Measurements from ENCODE around the gene STPG1.

STPG1 gene

DNA sequence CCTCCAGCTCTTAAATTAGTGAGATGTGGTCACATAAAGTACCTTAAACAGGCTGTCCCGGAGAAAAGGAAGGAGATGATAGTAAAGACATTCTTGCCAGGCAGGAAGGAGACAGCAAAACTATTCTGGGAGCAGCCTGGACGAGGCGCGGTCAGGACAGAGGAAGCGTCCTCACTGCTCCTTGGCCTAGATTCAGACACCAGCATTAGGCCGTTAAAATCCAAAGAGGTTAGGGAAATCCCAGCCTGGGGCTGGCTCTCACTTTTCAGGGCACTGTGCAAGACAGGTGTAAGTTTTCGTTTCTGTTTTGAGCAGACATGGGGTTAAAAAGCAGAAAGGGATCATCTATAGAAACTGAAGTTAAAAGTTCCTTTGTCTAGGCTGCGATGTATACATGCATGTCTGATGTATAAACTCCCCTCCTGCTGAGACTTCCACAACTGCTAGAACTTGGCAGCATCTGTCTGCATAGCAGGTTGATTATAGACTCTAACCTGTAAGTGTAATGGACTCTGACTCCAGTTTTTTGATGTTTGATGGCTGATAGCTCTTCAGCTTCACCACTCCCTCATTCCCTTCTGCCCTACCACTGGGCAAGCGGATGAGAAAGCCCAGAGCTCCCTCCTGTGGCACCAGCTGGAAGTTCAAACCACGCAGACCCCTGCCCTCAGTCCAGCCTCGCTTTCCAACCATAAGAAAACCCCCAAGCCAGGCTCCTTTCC lies 21.5 kb downstream of the STPG1 start:
- no peak for DNase-seq

DNA sequence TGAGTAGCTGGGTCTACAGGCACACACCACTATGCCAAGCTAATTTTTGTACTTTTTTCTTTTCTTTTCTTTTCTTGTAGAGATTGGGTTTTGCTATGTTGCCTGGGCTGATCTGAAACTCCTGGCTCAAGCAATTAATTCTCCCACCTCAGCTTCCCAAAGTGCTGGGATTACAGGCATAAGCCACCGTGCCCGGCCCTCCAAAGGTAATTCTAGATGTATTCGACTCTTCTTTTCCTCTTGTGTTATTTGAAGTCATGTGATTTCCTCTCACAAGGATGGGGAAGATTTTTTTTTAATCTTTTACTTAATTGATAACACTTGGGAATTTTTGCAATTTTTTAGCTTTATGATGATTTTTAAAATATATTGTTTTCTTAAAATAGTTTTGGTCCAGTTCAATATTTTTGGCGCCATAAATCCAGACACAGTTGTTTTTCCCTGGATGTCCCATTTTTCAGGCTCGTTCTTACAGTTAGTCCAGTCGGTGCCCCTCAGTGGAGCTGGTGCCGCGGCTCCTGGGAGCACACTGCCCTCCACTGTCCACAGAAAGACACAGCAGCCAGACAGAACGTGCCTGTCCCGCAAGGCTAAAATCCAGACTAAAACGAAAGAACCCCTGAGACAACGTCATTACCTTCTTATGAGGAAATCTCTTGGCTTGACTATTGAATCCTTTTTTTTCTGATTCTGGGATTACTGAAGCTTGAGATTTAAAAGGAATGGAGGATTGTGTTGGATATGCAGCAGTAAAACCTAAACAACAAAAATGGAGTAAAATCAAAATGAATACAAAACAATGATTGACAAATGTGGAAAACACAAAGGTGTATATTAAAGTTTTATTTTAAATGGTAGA lies 22.4 kb downstream of the STPG1 start:
- no peak for DNase-seq

DNA sequence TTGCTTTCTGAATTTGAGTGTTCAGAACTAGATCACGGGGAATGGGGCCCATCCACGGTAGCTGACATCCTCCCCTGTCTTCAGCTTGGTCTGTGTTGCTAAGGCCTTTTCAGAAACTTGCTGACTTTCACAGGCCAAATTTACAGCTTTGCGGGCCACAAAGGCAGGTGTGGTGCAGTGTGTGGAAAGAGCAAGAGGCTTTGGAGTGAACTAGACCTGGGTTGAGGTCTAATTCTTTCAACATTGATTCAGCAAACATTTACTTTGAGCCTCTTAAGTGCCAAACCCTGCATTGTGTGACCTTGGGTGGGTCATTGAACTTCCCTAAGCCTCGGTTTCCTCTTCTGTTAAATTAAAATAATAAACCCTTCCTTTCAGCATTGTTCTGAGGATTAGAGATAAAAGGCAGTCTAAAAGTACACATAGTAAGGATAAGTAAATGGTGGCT lies 24.3 kb downstream of the STPG1 start:
- no peak for DNase-seq

DNA sequence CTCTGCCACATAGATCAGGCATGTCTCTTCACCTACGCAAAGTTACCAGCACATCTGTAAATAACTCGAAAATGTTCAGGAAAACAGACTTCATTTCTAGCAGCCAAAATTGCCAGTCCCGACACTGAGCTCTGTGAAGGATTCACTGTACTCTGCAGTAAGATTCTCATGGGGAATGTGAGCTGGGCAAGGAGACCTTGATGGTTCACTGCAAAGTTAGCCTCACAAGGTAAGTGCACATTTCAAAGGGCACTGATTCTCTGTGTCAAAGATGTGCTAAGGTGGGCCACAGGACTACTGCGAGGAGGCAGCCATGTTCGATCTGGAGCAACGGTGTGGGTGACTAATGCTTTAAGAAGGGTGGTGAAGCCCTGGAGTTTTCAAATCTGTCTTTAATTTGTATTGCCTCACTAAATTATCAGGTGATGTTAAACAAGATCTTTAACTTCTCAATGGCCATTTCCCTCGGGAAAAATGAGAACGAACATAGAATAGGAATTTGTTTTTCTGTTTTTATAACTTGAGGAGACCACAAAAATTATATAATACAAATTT lies 25.2 kb downstream of the STPG1 start:
- no peak for DNase-seq

DNA sequence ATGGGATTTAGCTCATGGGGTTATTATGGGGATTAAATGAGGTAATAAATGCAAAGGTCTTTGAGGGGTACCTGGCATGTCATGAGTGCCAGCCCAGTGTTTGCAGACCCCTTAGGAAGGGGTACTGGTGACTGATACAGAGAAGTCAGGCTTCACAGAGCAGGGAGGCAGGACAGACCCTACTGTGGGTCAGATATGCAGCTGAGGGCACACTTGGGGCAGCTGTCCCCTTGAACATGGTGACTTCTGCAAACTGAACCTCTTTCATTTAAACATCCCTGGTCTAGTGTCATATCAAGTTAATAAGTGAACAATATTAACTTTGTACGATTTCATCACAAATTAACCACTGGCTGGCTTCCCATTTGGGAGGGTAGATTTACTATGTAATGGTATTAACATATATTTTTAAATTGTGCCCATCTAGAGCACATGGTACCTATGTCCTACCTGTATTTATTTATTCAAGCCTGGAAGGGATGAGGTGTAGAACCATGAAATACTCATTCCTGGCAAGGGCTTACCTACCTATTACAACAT lies 25.9 kb downstream of the STPG1 start:
- DNase-seq = no peak

DNA sequence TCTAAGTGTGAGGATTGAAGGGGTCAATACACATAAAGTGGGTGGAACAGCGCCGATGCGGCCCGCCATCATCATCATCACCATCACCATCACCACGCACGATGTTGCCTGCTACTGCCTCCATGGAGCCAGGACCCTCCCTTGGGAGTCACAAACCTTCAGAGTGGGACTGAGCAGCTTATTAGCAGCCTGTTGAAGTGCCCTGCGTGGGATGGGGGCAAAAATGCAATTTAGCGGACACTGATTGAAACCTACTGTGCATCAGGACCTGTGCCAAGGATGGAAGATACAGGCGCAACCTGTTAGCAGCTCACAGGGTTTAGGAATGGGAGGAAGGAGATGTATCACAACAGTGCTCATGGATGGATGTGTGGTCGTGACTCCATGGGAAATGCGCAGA lies 26.7 kb downstream of the STPG1 start:
- no peak for DNase-seq

DNA sequence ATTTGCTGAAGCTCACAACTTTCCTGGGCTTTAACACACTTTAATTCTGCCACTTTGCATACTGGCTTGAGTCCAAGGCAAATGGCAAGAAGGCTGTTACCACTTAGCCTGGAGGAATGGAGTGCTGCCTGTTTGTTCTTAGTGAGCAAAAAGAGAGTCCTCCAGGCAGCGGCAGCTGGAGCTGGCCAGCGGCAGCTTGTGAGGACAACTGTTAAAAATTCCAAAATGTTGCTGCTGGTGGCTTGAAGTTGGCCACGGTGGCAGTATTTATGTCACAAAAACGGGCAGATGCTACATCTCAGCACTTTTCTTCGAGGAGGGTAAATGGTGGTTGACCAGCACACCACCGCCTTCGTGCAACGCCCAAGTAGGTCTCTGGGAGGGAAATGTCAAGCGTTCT lies 27.3 kb downstream of the STPG1 start:
- no peak for DNase-seq

DNA sequence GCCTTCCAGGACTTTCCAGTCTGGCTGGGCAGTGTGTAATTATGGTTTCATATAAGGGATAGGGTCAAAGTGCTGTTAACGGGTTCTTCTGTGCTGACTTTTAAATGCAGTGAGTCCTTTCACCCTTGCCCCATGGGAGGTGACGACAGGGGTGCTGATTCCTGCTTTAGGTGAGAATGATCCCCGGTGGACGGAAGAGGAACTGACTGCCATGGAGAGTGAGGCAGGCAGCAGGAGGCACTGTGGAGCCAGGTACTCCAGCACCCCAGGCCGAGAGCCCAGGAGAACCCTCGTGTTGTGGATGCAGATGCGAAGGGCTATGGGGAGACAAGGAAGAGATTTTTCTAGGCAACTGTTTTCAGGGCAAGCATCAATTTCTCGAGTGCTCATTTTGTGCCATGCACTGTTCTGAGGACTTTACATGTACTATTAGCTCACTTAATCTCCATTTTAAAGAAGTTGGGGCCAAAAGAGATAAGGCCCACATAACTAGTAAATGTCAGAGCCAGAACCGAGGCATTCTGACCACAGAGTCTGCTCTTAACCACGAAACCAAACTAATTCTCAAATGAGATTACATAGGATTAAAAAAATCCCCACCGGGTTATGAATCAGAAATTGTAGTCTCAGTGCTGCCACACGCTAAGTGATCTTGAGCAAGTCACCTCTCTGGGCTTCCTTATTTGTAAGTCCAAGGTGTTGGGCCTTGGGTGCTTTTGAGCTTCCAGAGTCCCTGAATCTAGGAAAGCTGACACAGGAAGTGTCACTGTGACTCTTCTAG lies 28.2 kb downstream of the STPG1 start:
- DNase-seq = no peak

DNA sequence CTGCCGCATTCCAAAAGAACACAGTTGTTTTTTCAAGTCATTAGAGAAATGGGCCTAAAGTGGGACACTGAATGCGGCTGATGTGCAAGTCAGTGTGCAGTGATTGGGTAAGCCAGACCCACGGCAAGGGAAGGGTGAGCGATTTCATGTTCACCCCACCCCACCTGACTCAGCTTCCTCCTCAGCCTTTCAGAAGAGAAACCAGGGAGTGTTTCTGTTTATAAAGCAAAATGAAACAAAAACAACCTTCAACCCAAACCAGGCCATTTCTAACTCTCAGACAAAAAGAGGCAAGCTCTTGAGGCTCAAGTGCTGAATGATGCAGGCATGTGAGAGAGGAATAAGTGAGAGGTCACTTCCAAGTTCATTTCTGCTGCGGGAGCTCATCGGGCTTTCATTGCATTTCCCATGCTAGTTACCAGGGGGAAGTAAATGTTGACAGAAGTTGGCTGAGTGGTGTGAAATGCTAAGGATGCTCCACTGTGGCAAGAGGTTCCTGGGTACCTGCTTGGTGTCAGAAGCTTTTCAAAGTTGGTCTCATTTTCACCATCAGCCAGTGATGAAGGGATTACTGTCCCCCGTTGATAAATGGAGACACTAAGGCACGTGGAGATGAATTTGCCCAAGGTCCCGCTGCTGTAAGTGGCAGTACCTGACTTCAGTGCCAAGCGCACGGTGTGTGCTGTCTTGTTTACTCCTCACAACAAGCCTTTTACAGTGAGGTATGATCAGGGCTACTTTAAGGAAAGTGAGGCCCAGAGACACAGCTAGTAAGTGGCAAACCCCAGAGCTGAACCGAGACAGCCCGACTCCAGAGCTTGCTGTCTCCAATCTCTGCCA lies 29.1 kb downstream of the STPG1 start:
- DNase-seq = no peak

DNA sequence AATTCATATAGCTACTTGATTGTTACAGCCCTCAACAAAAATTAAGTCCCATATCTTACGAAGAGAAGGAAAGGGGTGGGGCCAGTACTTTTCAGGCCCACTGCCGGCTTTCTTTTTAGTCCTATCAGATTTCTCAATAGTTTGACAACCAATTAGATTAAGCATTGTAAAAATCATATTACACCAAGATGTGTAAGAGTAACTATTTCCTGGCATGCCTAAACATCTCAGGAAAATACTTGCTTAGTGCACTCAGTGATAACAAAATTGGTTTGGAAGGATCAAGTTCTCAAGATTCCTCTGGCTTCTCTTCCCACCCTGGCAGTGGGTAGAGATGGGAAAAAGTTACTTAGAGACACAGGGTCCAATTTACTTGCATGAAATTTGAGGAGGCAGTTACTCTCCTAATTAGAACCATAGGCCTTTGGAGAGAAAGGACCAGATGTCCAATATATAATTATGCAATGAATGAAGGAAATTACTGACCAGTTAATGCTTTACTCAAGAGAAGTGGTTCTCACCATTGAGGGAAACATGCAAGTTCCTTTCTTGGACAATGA lies 30.1 kb downstream of the STPG1 start:
- DNase-seq = no peak

DNA sequence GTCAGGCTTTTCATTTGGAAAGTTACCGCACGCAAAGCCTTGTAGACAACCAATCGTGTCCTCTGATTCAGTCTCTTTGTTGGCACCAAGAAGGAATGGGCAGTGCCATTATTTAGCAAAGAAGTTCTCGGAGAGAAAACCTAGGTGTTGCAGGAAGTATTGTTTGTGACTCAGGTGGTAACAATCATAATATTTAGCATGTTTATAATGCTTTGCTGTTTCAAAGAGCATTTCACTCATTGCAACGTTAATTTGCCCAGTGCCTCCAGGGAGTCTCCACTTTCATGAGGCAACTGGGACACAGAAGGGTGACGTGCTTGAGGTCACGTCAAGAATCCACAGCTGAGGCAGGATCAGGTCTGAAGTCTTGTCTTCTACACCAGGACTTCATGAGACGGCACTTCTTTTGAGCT lies 31.4 kb downstream of the STPG1 start:
- no peak for DNase-seq

DNA sequence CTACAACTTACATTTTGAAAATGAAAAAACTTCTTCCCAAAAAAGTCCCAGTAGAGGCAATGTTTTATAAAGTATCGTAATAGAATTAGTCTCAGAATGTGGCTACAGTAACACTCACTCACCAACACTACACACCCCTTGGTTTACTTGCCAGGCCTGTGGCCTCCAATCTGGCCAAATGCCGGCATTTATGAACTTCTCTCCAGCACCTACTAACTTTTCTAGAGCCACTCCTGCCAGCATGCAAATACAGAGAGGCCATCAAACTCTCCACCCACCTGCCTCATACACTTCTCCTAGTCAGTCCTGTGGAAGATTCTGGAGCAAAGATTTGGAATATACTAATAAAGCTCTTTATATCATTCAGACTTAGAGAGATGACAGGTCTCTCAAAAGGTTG lies 32.3 kb downstream of the STPG1 start:
- no peak for DNase-seq

DNA sequence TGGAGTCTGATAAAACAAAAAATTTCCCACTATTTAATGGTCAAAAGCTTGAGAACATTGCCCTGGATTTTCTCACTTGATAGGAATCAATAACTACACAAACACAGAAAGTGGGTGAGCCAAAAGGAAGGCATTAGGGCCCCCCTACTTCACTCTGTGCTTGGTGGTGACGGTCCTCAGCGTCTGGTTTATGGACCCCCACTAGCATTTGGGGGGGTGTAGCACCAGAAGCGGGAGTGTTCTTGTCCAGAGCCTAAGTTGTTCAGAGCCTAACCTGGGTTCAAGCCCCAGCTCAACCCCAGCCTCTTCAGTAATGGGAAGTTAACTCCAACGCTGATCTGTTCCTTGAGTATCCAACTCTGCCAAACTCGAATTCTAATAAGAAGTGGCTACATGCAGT lies 33.1 kb downstream of the STPG1 start:
- no peak for DNase-seq

DNA sequence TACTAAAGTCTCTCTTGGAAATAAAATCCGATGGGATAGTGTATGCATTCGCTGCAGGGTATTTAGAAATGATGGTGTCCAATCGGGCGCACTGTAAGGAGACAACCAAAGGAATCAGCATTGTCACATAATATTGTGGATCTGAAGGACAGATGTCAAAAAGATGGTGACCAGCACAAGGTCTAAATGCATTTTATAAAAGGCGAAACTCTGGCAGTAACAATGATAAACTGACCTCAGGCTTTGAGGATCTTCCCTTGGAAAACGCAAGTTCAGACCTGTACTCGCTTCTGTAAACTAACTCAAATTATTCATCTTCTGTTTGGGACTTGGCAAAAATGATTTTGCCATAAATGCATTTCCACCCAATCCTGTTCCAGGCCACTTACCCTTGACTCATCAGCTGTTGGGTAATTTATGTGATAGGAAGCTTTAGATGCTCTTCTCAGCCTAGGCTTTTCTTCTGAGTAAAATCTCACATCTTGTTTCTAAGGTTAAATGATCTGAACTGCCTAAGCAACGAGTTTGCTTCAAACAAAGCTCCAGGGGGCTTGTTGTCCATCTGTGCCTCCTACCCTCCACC lies 33.8 kb downstream of the STPG1 start:
- no peak for DNase-seq

DNA sequence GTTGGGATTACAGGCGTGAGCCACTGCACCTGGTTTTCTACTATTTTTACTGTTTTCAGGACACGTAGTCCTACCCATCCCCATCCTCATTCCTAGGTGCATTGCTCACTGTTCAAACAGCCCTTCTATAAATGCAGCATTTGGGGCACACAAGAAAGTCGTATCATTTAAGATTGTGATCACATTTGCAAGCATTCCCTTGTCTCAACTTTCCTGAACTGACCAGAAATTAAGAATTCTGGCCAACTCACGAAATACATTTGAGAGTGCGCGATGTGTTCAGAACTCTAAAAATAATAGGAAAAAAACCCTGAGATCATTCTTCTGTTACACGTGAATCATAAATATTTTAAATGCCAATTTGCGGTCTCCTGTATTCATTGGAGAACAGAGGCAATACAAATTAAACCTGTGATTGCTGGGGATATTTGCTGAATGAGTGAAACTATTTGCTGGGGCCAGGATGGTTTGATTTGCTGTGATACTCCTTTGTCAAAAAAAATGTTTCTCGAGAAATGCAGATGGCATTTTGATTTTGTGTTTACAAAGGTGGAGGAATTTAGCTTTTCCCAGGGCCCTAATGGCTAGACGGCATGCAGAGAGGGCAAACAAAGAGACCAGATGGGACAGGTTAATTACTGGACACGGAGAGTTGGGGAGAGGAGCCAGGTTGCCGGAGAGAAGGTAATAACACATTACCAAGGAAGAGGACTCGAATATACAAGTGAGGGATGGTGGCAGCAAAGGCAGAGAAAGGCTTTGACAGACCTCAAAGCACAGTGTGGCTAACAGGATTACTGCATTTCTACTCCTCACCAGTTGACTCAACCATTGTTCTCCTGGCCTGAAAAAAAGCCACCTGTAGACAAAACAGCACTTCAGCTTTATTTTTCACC lies 38.4 kb downstream of the STPG1 start:
- DNase-seq = peak; percentile 44

DNA sequence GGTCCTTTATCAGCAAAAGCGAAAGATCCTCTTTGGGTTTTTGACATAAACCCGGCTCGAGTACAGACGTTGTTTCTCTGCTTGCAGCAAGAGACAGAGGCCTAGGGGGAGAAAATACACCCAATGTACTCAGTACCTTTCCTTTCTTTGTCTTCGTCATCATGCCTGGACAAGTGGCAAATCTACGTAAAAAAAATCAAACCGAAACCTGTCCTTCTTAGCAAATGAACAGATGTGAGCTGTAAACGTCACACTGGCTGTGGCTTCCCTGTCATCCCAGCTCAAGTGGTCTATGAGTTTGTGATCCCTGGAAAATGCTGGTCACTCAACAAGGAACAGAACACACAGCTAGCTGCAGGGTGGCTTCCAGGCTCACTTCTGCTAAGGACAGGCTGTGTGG lies 39.9 kb downstream of the STPG1 start:
- no peak for DNase-seq

DNA sequence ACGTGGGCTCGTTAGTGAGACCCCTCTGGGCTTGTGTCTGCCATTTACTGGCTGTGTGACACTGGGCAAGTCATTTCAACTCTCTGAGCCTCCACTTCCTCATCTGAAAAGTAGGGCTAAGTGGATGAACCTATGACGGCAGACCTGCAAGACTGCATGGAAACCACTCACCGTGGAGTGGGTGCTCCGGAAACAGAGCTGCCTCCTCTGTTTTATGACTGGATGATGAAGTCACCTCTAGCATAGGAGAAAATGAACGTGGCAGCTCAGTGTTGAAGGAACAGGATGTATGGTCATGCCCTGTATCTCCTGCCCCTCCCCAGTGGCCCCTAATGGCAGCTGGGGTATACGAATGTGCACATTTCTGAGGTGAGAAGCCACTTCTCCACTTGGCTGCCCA lies 40.5 kb downstream of the STPG1 start:
- DNase-seq = no peak

DNA sequence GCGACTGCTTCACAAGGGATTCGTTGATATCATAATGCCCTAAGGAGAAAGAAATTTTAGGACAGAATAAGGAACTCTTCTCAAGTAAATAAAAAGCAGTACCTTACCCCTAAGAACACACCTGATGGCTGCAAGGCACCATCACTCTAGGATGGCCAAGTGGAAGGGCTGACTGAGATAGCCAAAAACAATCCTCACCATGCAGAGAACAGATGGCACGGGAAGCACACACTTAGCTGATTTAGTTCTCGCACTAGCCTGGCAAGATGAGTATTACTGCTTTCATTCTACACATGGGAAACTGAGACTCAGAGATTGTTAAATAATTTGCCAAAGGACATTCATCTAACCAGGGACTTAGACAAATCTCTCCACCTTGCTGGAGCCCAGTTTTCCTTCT lies 43.8 kb downstream of the STPG1 start:
- no peak for DNase-seq

DNA sequence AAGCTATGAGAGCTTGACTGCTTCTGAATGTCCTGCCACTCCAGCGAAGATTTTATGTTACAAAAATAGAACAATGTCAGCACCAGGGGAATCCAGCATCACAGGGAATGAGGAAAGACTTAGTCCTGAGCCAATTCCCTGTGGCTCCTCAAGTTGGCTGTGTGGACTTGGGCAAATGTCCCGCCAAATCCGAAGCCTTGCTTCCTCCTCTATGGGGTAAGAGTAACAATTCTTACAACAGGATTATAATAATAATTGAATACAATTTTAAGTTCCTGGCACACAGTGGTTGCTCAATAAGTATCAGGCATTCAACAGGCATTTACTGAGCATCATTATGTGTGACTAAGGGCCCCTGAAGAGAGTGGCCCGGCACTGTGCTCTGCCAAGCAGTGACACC lies 44.4 kb downstream of the STPG1 start:
- DNase-seq = no peak

DNA sequence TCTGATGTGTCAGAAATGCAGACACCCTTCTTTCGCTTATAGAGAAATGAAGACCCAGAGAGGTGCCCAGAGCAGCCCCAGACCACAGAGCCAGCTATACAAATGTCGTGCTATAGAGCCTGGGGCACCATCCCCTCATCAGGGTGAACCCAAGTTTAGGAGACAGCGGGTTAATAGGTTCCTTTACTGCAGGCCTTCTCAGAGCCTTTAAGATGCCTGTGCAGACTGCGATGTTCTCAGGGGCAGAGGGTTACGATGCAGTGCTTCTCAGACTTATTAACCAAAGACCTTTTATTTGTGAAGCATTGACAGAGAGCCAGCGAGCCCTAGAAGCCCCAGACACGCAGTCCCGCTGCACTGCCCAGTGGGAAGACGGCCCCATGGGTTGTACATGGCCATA lies 46.9 kb downstream of the STPG1 start:
- DNase-seq = no peak

Data from NCI-H1417 treated with DMSO at 0.1 percent for 48 hours (cell line).